HAP-1 (cell line): ENCODE data around the gene OLFM2.
"Not testable (repeated sequence)": the region's sequence is repeated elsewhere in the genome, so short reads cannot be mapped to it uniquely, and the experiment has no call there.

ENCODE experiments used
- DNase-seq, 2 experiments: peaks; one replicate each; pipeline ENCODE4 v3.0.0-alpha.2; 2016 to 2020; ENCODE audit warnings: low spot score in 2 of 2
- H3K27me3 ChIP-seq: fragments of 250-450 bp; sonication (Bioruptor Pico); 2 replicates; pipeline ENCODE4 v1.5.1; 2020; ENCODE audit warnings: low read depth, mild to moderate bottlenecking, moderate library complexity
- H3K36me3 ChIP-seq: fragments of 250-450 bp; sonication (Bioruptor Pico); replicated peaks from 2 replicates; pipeline ENCODE4 v1.5.1; 2020; ENCODE audit warnings: mild to moderate bottlenecking
- H3K4me1 ChIP-seq: fragments of 250-450 bp; sonication (Bioruptor Pico); 2 replicates; pipeline ENCODE4 v1.5.1; 2020; ENCODE audit warnings: mild to moderate bottlenecking
- H3K4me3 ChIP-seq: fragments of 250-450 bp; sonication (Bioruptor Pico); 2 replicates; pipeline ENCODE4 v1.5.1; 2020; ENCODE audit warnings: mild to moderate bottlenecking, moderate library complexity
- H3K9me3 ChIP-seq: fragments of 250-450 bp; sonication (Bioruptor Pico); 2 replicates; pipeline ENCODE4 v1.5.1; 2020; ENCODE audit warnings: mild to moderate bottlenecking, moderate library complexity
- in situ Hi-C: fragments of 300-500 bp; cut with MboI; formaldehyde crosslinking; loops from 3 replicates; pipeline ENCODE4 v1.14.3; 2020; ENCODE audit warnings: low sequenced_read_pairs, inconsistent platforms, mixed read lengths

The OLFM2 gene

DNA sequence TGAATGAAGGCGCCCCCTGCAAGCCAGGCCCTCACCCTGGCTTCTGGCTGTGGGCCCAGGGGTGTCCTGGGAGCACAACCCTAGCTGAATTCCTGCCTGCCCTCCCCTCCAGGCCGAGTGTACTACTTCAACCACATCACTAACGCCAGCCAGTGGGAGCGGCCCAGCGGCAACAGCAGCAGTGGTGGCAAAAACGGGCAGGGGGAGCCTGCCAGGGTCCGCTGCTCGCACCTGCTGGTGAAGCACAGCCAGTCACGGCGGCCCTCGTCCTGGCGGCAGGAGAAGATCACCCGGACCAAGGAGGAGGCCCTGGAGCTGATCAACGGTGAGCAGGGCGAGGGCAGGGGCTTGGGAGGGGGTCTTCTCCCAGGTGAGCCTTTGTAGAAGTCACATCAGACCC lies 98.0 kb downstream of the OLFM2 start:
- no peaks in the 10 kb centered on the region for H3K9me3 ChIP-seq
- H3K4me1 ChIP-seq = no peaks in the 10 kb centered on the region
- DNase-seq = no peak
- no peak overlapping the region for H3K4me3 ChIP-seq
- no peaks in the 10 kb centered on the region for H3K27me3 ChIP-seq
- in situ Hi-C loops = no loop called here
- peaks cover 56% of the 10 kb centered on the region for H3K36me3 ChIP-seq

DNA sequence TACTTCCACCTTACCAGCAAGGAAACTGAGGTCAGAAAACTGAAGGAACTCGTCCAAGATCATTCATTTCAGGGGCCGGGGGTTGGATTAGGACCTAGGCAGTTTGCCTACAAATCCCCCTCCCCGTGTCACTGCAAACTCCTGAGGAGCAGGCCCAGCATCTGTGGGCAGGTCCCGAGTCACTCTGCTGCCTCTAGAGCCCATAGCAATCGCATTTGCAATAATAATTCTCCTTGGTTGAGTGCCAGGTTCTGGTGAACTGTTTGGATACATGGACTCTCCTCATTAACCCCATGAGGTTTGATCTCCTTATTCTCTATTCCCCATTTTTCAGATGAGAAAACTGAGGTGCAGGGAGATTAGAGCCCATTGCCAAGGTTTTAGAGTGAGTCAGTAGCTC lies 100.3 kb downstream of the OLFM2 start:
- DNase-seq = no peak
- in situ Hi-C loops = no loop called here
- Histone ChIP-seq H3K4me1 (no peaks in the 10 kb centered on the region), H3K36me3 (peaks cover 34% of the 10 kb centered on the region), H3K9me3 (no peaks in the 10 kb centered on the region), H3K27me3 (no peaks in the 10 kb centered on the region), H3K4me3 (peak overlapping the region; percentile 83)

- Histone ChIP-seq H3K4me3 (peak overlapping the region; percentile 83), H3K4me1 (no peaks in the 10 kb centered on the region), H3K9me3 (no peaks in the 10 kb centered on the region), H3K27me3 (no peaks in the 10 kb centered on the region), H3K36me3 (peaks cover 29% of the 10 kb centered on the region)
- no peak for DNase-seq
- in situ Hi-C loops = no loop called here
Observed at GRCh38 chr19:9835507-9835949, 100.8 kb downstream of the OLFM2 start.

DNA sequence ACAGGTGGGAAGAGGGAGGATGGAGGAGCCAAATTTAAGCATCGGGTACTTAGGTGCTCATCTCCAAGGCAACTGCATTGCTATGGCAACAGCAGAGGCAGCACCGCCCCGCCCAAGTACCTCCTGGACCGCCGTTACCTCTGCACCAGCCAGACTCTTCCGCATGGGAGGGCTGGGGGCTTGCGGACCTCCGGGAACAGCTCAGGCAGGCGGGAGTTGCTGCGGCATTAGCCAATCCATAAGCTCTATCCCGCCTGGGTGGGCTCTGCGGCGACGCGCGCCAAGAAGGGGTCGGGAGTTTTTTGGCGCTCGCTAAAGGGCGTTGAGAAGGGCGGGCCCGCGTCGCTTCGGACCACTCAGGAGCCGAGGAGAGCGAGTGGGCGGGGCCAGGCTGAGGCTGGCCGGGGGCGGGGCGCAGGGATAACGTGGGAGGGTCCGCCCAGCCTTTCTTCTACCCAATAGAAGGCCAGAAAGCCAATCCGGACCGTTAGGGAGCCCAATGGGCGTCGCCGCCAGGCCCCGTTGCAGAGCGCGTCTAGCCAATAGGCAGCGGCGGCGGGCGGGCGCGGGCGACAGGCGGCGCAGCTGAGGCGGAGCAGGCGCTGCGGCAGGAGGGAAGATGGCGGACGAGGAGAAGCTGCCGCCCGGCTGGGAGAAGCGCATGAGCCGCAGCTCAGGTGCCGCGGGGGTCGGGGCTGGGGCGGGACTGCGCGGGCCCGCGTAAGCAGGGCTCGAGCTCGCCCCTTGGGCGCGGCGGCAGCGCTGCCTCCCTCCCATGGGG lies 101.4 kb downstream of the OLFM2 start, which contains the start of gene PIN1:
PIN1 (plus strand) TSS at position 593 of the 781 bp plus-strand sequence; CDS start at position 620, 27 bp downstream.
- no peaks in the 10 kb centered on the region for H3K4me1 ChIP-seq
- peak within 1 kb of the TSS; percentile 83 for H3K4me3 ChIP-seq
- H3K9me3 ChIP-seq = no peaks in the 10 kb centered on the region
- peaks cover 28% of the 10 kb centered on the region for H3K36me3 ChIP-seq
- in situ Hi-C loops = no loop called here
- peak; percentile 96 to 99 for DNase-seq
- no peaks in the 10 kb centered on the region for H3K27me3 ChIP-seq

- H3K36me3 ChIP-seq = peaks cover 27% of the 10 kb centered on the region
- H3K9me3 ChIP-seq = no peaks in the 10 kb centered on the region
- H3K27me3 ChIP-seq = no peaks in the 10 kb centered on the region
- H3K4me3 ChIP-seq = peak overlapping the region; percentile 83
- no peaks in the 10 kb centered on the region for H3K4me1 ChIP-seq
- DNase-seq = no peak
- in situ Hi-C loops = no loop called here
Observed at GRCh38 chr19:9834307-9834725, 102.0 kb downstream of the OLFM2 start.

- DNase-seq = no peak
- H3K4me1 ChIP-seq = no peaks in the 10 kb centered on the region
- H3K36me3 ChIP-seq = peaks cover 10% of the 10 kb centered on the region
Observed at GRCh38 chr19:9828551-9829063, 107.7 kb downstream of the OLFM2 start.

DNA sequence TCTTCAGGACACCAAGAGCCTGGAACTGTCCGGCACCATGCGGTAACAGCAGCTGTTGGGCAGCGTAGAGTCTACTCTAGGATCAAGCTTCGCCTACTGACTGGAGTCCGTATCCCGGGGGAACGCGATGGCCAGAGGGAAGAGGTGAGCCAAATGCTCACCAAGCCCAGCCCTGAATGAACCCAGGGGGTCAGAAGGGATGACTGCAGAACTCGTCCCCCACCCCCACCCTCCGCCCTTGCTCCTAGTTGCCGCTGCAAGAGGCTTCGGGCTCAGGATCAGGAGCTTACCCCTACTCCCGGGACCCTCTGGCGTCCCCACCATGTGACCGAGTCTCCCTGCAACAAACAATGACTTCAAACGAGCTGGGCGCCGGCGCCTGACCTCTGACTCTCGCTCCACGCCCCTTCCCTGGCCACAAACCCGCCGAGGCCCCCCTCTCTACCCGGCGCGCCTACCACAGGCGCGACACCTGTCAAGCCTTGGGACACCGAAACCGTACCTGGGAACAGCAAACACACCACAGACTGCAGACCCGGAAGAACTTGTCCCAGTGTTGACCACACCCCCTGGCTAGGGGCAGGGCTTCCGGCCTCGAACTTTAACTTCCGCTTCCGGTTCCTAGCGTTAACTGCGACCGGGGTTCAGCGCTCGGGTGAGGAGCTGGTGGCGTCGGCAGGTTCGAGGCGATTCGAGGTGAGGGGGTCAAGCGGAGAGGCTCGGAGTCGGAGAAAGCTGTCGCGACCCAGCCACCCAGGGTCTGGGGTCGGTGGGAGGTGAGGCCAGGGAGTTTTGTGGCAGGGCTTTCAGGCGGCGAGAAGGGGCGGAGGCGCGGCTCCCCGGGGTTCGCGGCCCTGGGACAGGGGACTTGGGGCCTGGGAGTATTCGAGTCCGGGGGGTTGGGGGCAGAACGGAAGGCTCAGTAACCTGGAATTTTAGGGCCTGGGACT lies 108.8 kb downstream of the OLFM2 start, which contains the start of gene UBL5:
UBL5 (plus strand) TSS at position 630 of the 950 bp plus-strand sequence. CDS start 420 bp downstream, outside the sequence.
- no peaks in the 10 kb centered on the region for H3K9me3 ChIP-seq
- H3K27me3 ChIP-seq = no peaks in the 10 kb centered on the region
- H3K4me3 ChIP-seq = peak within 1 kb of the TSS; percentile 96
- H3K4me1 ChIP-seq = no peaks in the 10 kb centered on the region
- peak; percentile 85 to 94 for DNase-seq
- peaks cover 10% of the 10 kb centered on the region for H3K36me3 ChIP-seq
- in situ Hi-C loops = no loop called here

More at GRCh38 chr19:9828551-9829063, 107.7 kb downstream of the OLFM2 start:
- H3K27me3 ChIP-seq = no peaks in the 10 kb centered on the region
- peak overlapping the region; percentile 96 for H3K4me3 ChIP-seq
- in situ Hi-C loops = no loop called here
- no peaks in the 10 kb centered on the region for H3K9me3 ChIP-seq

DNA sequence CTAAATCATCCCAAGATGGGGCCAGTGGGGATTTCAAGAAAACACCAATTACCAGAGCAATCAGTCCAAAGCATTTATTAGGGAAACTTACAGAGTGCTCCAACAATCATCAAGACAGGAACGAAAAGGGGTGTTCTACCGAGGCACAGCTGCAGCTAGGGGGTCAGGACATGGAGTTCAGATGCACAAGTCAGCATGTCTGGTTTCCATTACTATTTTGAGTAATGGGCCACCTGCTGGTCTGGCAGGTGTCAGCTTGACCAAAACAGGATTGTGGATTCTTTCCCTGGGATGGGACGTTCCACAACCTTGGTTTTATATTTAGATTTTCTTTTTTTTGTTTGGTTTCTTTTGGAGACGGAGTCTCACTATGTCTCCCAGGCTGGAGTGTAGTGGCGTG lies 112.5 kb downstream of the OLFM2 start:
- no peak for DNase-seq
- Histone ChIP-seq H3K4me3 (no peak overlapping the region), H3K27me3 (no peaks in the 10 kb centered on the region), H3K4me1 (peaks cover 4% of the 10 kb centered on the region; the same call in 1 of the 2 replicates), H3K9me3 (no peaks in the 10 kb centered on the region), H3K36me3 (no peaks in the 10 kb centered on the region; the same call in none of the 2 replicates)
- in situ Hi-C loops = no loop called here

- H3K36me3 ChIP-seq, DNase-seq, in situ Hi-C loops, H3K9me3 ChIP-seq, H3K27me3 ChIP-seq: not testable (repeated sequence)
- H3K4me1 ChIP-seq = peaks cover 12% of the 10 kb centered on the region; the same call in 1 of the 2 replicates
- H3K4me3 ChIP-seq = peak overlapping the region; percentile 13
Observed at GRCh38 chr19:9820034-9820433, 116.3 kb downstream of the OLFM2 start.

DNA sequence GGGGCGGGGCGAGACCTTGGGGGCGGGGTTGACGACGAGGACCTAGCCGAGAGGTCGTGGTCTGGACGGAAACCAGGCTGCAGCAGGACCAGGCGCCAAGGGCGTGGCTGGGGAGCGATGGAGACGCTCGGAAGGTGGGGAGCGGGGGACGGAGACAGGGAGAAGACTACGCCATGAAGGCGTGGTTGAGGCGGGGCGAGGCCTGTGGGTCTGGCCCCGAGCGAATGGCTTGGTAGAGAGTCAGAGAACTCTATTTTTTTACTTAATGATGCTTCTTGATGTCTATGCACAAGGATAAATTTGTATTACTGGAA lies 116.8 kb downstream of the OLFM2 start:
- no peaks in the 10 kb centered on the region; the same call in none of the 2 replicates for H3K36me3 ChIP-seq
- no peak for DNase-seq
- peak overlapping the region; percentile 13 for H3K4me3 ChIP-seq
- H3K4me1 ChIP-seq = peaks cover 12% of the 10 kb centered on the region; the same call in 1 of the 2 replicates
- no peaks in the 10 kb centered on the region for H3K27me3 ChIP-seq
- in situ Hi-C loops = no loop called here
- H3K9me3 ChIP-seq = peaks cover 7% of the 10 kb centered on the region

DNA sequence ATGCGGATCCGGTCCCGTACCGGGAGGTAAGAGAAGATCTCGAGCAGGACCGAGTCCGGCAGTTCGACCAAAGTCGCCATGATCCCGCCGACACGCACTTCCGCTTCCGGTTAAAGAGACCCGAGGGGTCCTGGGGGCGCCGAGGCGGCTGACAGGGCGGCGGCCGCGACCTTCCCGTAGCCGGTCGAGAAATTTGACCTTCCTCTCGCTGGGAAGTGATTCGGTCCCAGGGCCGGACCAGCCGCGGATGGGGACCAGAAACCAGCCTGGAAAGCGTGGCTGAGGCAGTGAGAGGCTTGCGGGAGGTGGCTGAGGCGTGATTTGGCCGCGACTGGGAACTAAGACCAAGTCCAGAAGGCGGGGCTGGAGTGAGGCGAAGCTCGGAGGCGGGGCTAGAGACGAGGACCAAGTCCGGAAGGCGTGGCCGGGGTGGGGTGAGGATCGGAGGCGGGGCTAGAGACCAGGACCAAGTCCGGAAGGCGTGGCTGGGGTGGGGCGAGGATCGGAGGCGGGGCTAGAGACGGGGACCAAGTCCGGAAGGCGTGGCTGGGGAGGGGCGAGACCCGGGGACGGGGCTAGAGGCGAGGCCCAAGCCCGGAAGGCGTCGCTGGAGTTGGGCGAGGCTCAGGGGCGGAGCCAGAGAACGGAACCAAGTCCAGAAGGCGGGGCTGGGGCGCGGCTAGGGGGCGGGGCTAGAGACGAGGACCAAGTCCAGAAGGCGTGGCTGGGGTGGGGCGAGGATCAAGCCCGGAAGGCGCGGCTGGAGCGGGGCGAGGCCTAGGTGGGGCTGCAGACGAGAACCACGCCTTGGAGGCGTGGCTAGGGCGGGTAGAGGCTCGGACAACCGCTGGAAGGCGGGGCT lies 117.3 kb downstream of the OLFM2 start, which contains the start of gene FBXL12:
FBXL12 (minus strand) TSS at position 346 of the 862 bp plus-strand sequence; CDS start at position 80, 266 bp downstream.
- Histone ChIP-seq H3K9me3 (peaks cover 7% of the 10 kb centered on the region), H3K27me3 (no peaks in the 10 kb centered on the region), H3K36me3 (peaks cover 2% of the 10 kb centered on the region), H3K4me1 (peaks cover 12% of the 10 kb centered on the region; the same call in 1 of the 2 replicates), H3K4me3 (peak within 1 kb of the TSS; percentile 92)
- in situ Hi-C loops = no loop called here
- peak; percentile 95 to 100 for DNase-seq

DNA sequence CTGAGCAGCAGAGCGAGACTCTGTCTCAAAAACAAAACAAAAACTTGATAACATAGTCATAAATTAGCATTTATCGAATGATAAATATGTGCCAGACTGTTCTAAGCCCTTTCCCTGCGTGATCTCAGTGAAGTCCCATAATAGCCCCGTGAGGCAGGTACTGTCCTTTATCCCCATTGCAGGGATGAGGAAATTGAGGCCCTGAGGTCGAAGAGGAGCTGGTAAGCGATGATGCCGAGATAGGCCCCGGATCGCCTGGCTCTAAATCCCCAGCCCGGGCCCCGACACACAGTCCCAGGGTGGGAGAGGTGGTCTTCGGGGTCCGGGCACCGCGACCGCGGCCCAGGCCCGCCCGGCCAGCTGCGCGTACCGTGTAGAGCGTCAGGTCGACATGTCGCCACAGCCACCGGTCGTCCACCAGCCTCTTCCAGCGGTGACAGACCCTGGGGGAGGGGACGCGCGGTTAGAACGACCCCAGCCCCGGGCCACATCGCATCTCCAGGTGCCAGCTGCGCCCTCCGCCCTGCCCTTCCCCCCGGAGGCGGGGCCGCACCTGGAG lies 118.1 kb downstream of the OLFM2 start:
- peaks cover 3% of the 10 kb centered on the region for H3K36me3 ChIP-seq
- peak overlapping the region; percentile 92 for H3K4me3 ChIP-seq
- peaks cover 7% of the 10 kb centered on the region for H3K9me3 ChIP-seq
- DNase-seq = no peak
- no peaks in the 10 kb centered on the region for H3K27me3 ChIP-seq
- H3K4me1 ChIP-seq = peaks cover 12% of the 10 kb centered on the region; the same call in 1 of the 2 replicates
- in situ Hi-C loops = no loop called here
